ENCODE data around the gene ETS1.

GRCh38 chr11:128618603-128619002, 31.2 kb upstream of the ETS1 start:
- no peak for TF ChIP-seq NR3C1 (IDR thresholded peaks at IDR 0.05)
- TF ChIP-seq, protein P1, sequence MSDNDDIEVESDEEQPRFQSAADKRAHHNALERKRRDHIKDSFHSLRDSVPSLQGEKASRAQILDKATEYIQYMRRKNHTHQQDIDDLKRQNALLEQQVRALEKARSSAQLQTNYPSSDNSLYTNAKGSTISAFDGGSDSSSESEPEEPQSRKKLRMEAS (IDR thresholded peaks at IDR 0.05): no peak
- TF ChIP-seq CTCF (IDR thresholded peaks at IDR 0.05): no peak
- TF ChIP-seq REST (IDR thresholded peaks at IDR 0.05): no peak
- no peak for TF ChIP-seq EP300 (IDR thresholded peaks at IDR 0.05)
- no peak for TF ChIP-seq E2F6 (IDR thresholded peaks at IDR 0.05; ENCODE audit: borderline replicate concordance, low read depth)

Data from A549 (cell line).